K562 (cell line): Measurements from ENCODE around the gene NRARP. TPM values are rescaled to one million over a fixed set of nuclear protein-coding genes. Genes with fewer than 3 reads are reported as not detected.

Source experiments
- ATAC-seq: fragments of 200-7000 bp; cut with Tn5 transposase; 3 replicates; pipeline ENCODE4 v1.9.1; 2020; ENCODE audit warnings: moderate library complexity
- BruUV-seq: library from RNA; stranded (reverse); fragments of 400-500 nt; replicated peaks from 2 replicates; lab custom pipeline; 2021; lab: Mats Ljungman, UMichigan
- CTCF ChIA-PET: fragments of 300-600 bp; formaldehyde crosslinking; extraction: SDS; loops from one replicate; lab custom pipeline; 2021; ENCODE audit warnings: low intra/inter-chr PET ratio; lab: Yijun Ruan, JAX
- POLR2A ChIA-PET: fragments of 300-600, 350-650 bp; sonication (Branson Sonifier 250); formaldehyde crosslinking; extraction: SDS; loops from one replicate; lab custom pipeline; 2021; ENCODE audit warnings: antibody characterized with exemption, inconsistent platforms; lab: Yijun Ruan, JAX
- DNase-seq, 4 experiments: peaks; one replicate each; pipeline versions ENCODE4 v3.0.0 to v3.0.0-alpha.2; 2011 to 2018; ENCODE audit warnings: low spot score in 3 of 4, mixed read lengths in 3 of 4; ENCODE audit errors: extremely low read depth in 1 of 4
- FAIRE-seq: peaks from 2 replicates; lab custom pipeline; 2011; peaks lifted over from hg19 to GRCh38; lab: Jason Lieb, UNC
- H2AFZ ChIP-seq: 2 replicates; pipeline ENCODE4 v1.6.0; 2011; ENCODE audit warnings: low read depth, low read length, control low read depth, inconsistent platforms
- H3K27ac ChIP-seq: fragments of 200-600 bp; 3 replicates; pipeline ENCODE4 v1.8.0; 2011; ENCODE audit warnings: low read depth, mild to moderate bottlenecking, control low read depth, inconsistent platforms, low read length, moderate library complexity, mixed read lengths; ENCODE audit errors: extremely low read depth
- H3K27me3 ChIP-seq, 2 experiments: fragments of 300-600 bp in 1 of 2; 2 replicates in 1 of 2; 3 replicates in 1 of 2; pipeline versions ENCODE4 v1.6.0 to v1.8.0; 2011; ENCODE audit warnings: inconsistent platforms in 2 of 2, low read length in 2 of 2, mild to moderate bottlenecking in 1 of 2, mixed read lengths in 1 of 2, moderate library complexity in 1 of 2; ENCODE audit not compliant: control insufficient read depth in 2 of 2, insufficient read depth in 2 of 2
- H3K36me3 ChIP-seq: fragments of 300-600 bp; 3 replicates; pipeline ENCODE4 v1.8.0; 2011; ENCODE audit warnings: mild to moderate bottlenecking, low read length, inconsistent platforms; ENCODE audit not compliant: control insufficient read depth, insufficient read depth
- H3K4me1 ChIP-seq, 2 experiments: fragments of 200-600 bp in 1 of 2; replicated peaks in 1 of 2; 2 replicates in 1 of 2; 3 replicates in 1 of 2; pipeline versions ENCODE4 v1.5.1 to v1.8.0; 2011; ENCODE audit warnings: inconsistent platforms in 2 of 2, low read length in 2 of 2, mild to moderate bottlenecking in 1 of 2, mixed read lengths in 1 of 2, moderate library complexity in 1 of 2; ENCODE audit not compliant: control insufficient read depth in 2 of 2, insufficient read depth in 2 of 2
- H3K4me2 ChIP-seq: 2 replicates; pipeline ENCODE4 v1.6.1; 2011; ENCODE audit warnings: low read length, control low read depth, inconsistent platforms, mixed read lengths; ENCODE audit not compliant: insufficient read depth
- H3K4me3 ChIP-seq: fragments of 200-600 bp; sonication (generic), shearing (Covaris generic); 2 replicates; pipeline ENCODE4 v1.5.1; 2016; ENCODE audit warnings: control low read depth, inconsistent platforms
- H3K79me2 ChIP-seq: fragments of 200-600 bp; 3 replicates; pipeline ENCODE4 v1.8.0; 2011; ENCODE audit warnings: low read length, inconsistent platforms; ENCODE audit not compliant: control insufficient read depth, insufficient read depth
- H3K9ac ChIP-seq, 2 experiments: 2 replicates each; pipeline versions ENCODE4 v1.6.0 to v1.6.1; 2011; ENCODE audit warnings: low read depth in 2 of 2, low read length in 2 of 2, control low read depth in 1 of 2, inconsistent platforms in 1 of 2, mild to moderate bottlenecking in 1 of 2, mixed read lengths in 1 of 2; ENCODE audit not compliant: insufficient read depth in 1 of 2
- H3K9me1 ChIP-seq: one replicate; pipeline ENCODE4 v1.6.0; 2011; ENCODE audit warnings: inconsistent platforms, mild to moderate bottlenecking, low read length, moderate library complexity; ENCODE audit not compliant: control insufficient read depth, insufficient read depth
- H3K9me3 ChIP-seq: replicated peaks from 2 replicates; pipeline ENCODE4 v1.5.1; 2011; ENCODE audit warnings: low read depth, low read length, inconsistent platforms; ENCODE audit not compliant: control insufficient read depth, insufficient read depth
- H4K20me1 ChIP-seq: replicated peaks from 2 replicates; pipeline ENCODE4 v1.6.1; 2011; ENCODE audit warnings: low read length, inconsistent platforms, mixed read lengths; ENCODE audit not compliant: control insufficient read depth, insufficient read depth
- JUND ChIP-seq, 2 experiments: IDR thresholded peaks; 2 replicates in 1 of 2; 3 replicates in 1 of 2; pipeline ENCODE4 v1.6.1; 2011; ENCODE audit warnings: borderline replicate concordance in 2 of 2, low read depth in 2 of 2, low read length in 2 of 2, improper control_type of control experiment in 1 of 2, missing biosample characterization in 1 of 2, missing genetic modification characterization in 1 of 2, missing genetic modification reagents in 1 of 2
- WGBS: fragments of 100-300 bp; shearing (Covaris generic); methylation state at CpG from one replicate; pipeline ENCODE4 v1.1.6; 2016; ENCODE audit warnings: low coverage, mixed read lengths; ENCODE audit not compliant: insufficient coverage; ENCODE audit errors: missing lambda C conversion rate; 5-methylcytosine and 5-hydroxymethylcytosine counted together
- in situ Hi-C: fragments of 300-500 bp; cut with MboI; formaldehyde crosslinking; loops from 4 replicates; pipeline ENCODE4 v1.15.0; 2018; ENCODE audit warnings: inconsistent platforms, mixed read lengths
- intact Hi-C: fragments of 100-400 bp; cut with micrococcal nuclease; formaldehyde crosslinking; loops from 2 replicates; pipeline ENCODE4 v1.14.2; 2022
- polyA plus RNA-seq, 8 experiments: library from polyadenylated mRNA; depleted of rRNA in 4 of 8; stranded (reverse) in 5 of 8; unstranded in 3 of 8; fragments of >200 nt; fragmentation: Nextera tagmentation in 2 of 8; fragmentation: Illumina TruSeq in 1 of 8; extraction: Ambion mirVana in 2 of 8; extraction: Trizol in 1 of 8; gene quantifications; 2 replicates each; pipeline versions ENCODE4 v1.2.1 to v1.2.3, GENCODE V29; 2011 to 2014; ENCODE audit warnings: inconsistent platforms in 1 of 8, missing spikeins in 1 of 8
- total RNA-seq, 7 experiments: library from RNA; depleted of rRNA in 6 of 7; stranded (reverse); fragments of >200 nt in 6 of 7; fragmentation: Illumina TruSeq in 2 of 7; extraction: Trizol in 2 of 7; gene quantifications; 2 replicates each; pipeline versions ENCODE4 v1.2.1 to v1.2.3, GENCODE V29; 2011 to 2021; ENCODE audit warnings: low replicate concordance in 1 of 7
- TF ChIP-seq, protein P1 (sequence below): sonication (generic); formaldehyde crosslinking; IDR thresholded peaks from 2 replicates; pipeline ENCODE4 v1.9.0; 2022; ENCODE audit warnings: mild to moderate bottlenecking, missing genetic modification reagents

Gene NRARP
- total and polyA plus RNA-seq, 9 of the 15 experiments (the other 6 are each of a cell fraction or from before 2014, with no cell fraction given): 2.0 to 24.5 (median 7.2) TPM; not detected in 2

- WGBS: 59% methylated on average over 9 of the region's 13 CpGs
- Histone ChIP-seq H3K4me1 (peaks cover 33 to 86% of the 10 kb centered on the region in 2 experiments), H3K9me1 (no peaks in the 10 kb centered on the region), H3K36me3 (peaks cover 53% of the 10 kb centered on the region)
- ATAC-seq (no peak), DNase-seq (peak in 1 of 4 experiments; percentile 37)
- POLR2A ChIA-PET: interaction anchor here (0.7 to 1.3 kb wide), 6 partner anchors 9 to 387 kb away, joined by 3 to 6 read pairs (median 3); partner anchors contain the start of gene TRAF2
- TF ChIP-seq, protein P1, sequence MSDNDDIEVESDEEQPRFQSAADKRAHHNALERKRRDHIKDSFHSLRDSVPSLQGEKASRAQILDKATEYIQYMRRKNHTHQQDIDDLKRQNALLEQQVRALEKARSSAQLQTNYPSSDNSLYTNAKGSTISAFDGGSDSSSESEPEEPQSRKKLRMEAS: 0 out of 2 replicates have a peak, but pooled peaks have one; percentile 12
- TF ChIP-seq JUND (IDR thresholded peaks at IDR 0.05; ENCODE audit: borderline replicate concordance, low read depth, low read length) (no peak), JUND (tag; IDR thresholded peaks at IDR 0.05; ENCODE audit: borderline replicate concordance, low read depth, low read length) (no peak)
- TF ChIP-seq, all 486 proteins: peak for 1
- CTCF ChIA-PET: no interaction called here
- H2AFZ ChIP-seq: no peak overlapping the region
- H3K27ac ChIP-seq: no peak overlapping the region
- H3K27me3 ChIP-seq: no peaks in the 10 kb centered on the region
- H3K9me3 ChIP-seq: no peaks in the 10 kb centered on the region
- FAIRE-seq: no peak
- peaks cover 16% of the 10 kb centered on the region for H3K79me2 ChIP-seq
- in situ Hi-C loops (no loop called here), intact Hi-C loops (no loop called here)
- peak overlapping the region in 1 of 2 experiments; percentile 65; a peak in 1 of 4 replicates for H3K9ac ChIP-seq
- TSS peak; percentile 5 for BruUV-seq
- H4K20me1 ChIP-seq: no peaks in the 10 kb centered on the region
- no peak overlapping the region for H3K4me3 ChIP-seq
- no peak overlapping the region for H3K4me2 ChIP-seq
These were observed 29.0 kb downstream of the NRARP start for GRCh38 chr9:137273095-137273490.
